ENCODE measurements around the gene ERGIC1. TPM values are rescaled to one million over a fixed set of nuclear protein-coding genes. Genes with fewer than 3 reads are reported as not detected.
A peak's percentile ranks its signal among the peaks of the same experiment; 100 is the strongest.

ERGIC1 gene
- total and polyA plus RNA-seq, 2 of the 13 experiments (the other 11 are each of a cell fraction or from before 2014, with no cell fraction given): 78.5 to 184 TPM

DNA sequence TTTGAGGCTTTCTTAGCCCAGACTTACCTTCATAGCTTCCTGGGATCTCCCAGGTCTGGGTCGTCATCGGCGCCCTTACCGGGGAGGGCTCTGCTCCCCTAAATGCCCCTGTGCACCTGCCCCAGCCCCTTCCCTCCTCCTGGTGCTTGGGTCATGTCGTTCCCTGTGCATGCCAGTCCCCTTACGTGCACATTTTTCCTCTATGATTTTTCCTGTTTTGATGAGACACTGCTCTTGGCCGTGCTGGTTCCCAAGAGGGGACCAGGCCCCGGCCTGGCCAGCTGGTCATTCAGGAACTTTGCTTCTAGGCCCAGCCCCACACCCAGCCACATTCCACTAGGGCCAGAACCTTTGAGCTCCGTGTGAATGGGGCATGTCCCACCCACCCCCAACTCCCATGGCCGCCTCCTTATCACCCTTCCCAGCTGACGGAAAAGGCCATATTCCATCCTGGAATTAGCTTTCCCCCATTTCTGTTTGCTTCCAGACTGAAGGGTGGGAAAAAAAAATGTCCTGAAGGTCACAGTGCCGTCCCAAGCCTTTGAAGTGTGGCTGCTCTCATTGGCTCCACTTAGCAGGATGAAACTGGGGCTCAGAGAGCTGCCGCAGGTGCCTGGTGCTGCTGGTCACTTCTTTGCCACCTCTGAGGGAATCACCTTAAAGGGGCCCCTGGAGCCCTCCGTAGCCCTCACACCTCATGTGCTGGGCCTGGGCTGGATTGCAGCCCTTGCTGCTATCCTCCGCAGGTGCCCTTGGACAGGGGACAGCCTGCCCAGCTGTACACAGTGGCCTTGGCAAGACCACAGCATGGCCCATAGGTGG is 25.1 kb downstream of the ERGIC1 start (continued):
- TF ChIP-seq, protein P1, sequence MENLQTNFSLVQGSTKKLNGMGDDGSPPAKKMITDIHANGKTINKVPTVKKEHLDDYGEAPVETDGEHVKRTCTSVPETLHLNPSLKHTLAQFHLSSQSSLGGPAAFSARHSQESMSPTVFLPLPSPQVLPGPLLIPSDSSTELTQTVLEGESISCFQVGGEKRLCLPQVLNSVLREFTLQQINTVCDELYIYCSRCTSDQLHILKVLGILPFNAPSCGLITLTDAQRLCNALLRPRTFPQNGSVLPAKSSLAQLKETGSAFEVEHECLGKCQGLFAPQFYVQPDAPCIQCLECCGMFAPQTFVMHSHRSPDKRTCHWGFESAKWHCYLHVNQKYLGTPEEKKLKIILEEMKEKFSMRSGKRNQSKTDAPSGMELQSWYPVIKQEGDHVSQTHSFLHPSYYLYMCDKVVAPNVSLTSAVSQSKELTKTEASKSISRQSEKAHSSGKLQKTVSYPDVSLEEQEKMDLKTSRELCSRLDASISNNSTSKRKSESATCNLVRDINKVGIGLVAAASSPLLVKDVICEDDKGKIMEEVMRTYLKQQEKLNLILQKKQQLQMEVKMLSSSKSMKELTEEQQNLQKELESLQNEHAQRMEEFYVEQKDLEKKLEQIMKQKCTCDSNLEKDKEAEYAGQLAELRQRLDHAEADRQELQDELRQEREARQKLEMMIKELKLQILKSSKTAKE (CRISPR knock-in tag; IDR thresholded peaks at IDR 0.05; ENCODE audit: borderline replicate concordance): peak; percentile 94
- TF ChIP-seq, protein P2, sequence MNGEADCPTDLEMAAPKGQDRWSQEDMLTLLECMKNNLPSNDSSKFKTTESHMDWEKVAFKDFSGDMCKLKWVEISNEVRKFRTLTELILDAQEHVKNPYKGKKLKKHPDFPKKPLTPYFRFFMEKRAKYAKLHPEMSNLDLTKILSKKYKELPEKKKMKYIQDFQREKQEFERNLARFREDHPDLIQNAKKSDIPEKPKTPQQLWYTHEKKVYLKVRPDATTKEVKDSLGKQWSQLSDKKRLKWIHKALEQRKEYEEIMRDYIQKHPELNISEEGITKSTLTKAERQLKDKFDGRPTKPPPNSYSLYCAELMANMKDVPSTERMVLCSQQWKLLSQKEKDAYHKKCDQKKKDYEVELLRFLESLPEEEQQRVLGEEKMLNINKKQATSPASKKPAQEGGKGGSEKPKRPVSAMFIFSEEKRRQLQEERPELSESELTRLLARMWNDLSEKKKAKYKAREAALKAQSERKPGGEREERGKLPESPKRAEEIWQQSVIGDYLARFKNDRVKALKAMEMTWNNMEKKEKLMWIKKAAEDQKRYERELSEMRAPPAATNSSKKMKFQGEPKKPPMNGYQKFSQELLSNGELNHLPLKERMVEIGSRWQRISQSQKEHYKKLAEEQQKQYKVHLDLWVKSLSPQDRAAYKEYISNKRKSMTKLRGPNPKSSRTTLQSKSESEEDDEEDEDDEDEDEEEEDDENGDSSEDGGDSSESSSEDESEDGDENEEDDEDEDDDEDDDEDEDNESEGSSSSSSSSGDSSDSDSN (CRISPR knock-in tag; IDR thresholded peaks at IDR 0.05): peak; percentile 56
- TF ChIP-seq, protein P3, sequence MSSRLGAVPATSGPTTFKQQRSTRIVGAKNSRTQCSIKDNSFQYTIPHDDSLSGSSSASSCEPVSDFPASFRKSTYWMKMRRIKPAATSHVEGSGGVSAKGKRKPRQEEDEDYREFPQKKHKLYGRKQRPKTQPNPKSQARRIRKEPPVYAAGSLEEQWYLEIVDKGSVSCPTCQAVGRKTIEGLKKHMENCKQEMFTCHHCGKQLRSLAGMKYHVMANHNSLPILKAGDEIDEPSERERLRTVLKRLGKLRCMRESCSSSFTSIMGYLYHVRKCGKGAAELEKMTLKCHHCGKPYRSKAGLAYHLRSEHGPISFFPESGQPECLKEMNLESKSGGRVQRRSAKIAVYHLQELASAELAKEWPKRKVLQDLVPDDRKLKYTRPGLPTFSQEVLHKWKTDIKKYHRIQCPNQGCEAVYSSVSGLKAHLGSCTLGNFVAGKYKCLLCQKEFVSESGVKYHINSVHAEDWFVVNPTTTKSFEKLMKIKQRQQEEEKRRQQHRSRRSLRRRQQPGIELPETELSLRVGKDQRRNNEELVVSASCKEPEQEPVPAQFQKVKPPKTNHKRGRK (CRISPR knock-in tag; IDR thresholded peaks at IDR 0.05): no peak
- TF ChIP-seq, protein P4, sequence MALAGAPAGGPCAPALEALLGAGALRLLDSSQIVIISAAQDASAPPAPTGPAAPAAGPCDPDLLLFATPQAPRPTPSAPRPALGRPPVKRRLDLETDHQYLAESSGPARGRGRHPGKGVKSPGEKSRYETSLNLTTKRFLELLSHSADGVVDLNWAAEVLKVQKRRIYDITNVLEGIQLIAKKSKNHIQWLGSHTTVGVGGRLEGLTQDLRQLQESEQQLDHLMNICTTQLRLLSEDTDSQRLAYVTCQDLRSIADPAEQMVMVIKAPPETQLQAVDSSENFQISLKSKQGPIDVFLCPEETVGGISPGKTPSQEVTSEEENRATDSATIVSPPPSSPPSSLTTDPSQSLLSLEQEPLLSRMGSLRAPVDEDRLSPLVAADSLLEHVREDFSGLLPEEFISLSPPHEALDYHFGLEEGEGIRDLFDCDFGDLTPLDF (CRISPR knock-in tag; IDR thresholded peaks at IDR 0.05): no peak
- TF ChIP-seq, protein P5, sequence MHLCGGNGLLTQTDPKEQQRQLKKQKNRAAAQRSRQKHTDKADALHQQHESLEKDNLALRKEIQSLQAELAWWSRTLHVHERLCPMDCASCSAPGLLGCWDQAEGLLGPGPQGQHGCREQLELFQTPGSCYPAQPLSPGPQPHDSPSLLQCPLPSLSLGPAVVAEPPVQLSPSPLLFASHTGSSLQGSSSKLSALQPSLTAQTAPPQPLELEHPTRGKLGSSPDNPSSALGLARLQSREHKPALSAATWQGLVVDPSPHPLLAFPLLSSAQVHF (CRISPR knock-in tag; IDR thresholded peaks at IDR 0.05): no peak
- TF ChIP-seq, protein P6, sequence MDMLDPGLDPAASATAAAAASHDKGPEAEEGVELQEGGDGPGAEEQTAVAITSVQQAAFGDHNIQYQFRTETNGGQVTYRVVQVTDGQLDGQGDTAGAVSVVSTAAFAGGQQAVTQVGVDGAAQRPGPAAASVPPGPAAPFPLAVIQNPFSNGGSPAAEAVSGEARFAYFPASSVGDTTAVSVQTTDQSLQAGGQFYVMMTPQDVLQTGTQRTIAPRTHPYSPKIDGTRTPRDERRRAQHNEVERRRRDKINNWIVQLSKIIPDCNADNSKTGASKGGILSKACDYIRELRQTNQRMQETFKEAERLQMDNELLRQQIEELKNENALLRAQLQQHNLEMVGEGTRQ (IDR thresholded peaks at IDR 0.05; ENCODE audit: low read depth, low read length): no peak
- TF ChIP-seq, protein P6 (CRISPR knock-in tag; IDR thresholded peaks at IDR 0.05; ENCODE audit: borderline replicate concordance): no peak
- no peak for TF ChIP-seq ZNF75D (CRISPR knock-in tag; IDR thresholded peaks at IDR 0.05; ENCODE audit: borderline replicate concordance)
- no peak; the same call in 1 of the 2 replicates for TF ChIP-seq ETV6 (CRISPR knock-in tag; conservative IDR thresholded peaks at IDR 0.05)
- TF ChIP-seq, protein P7, sequence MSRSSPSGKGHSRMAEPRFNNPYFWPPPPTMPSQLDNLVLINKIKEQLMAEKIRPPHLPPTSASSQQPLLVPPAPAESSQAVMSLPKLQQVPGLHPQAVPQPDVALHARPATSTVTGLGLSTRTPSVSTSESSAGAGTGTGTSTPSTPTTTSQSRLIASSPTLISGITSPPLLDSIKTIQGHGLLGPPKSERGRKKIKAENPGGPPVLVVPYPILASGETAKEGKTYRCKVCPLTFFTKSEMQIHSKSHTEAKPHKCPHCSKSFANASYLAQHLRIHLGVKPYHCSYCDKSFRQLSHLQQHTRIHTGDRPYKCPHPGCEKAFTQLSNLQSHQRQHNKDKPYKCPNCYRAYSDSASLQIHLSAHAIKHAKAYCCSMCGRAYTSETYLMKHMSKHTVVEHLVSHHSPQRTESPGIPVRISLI (CRISPR knock-in tag; IDR thresholded peaks at IDR 0.05; ENCODE audit: borderline replicate concordance): peak; percentile 99
- 0 out of 2 replicates have a peak, but pooled peaks have one; percentile 16 for TF ChIP-seq ZNF616 (CRISPR knock-in tag; IDR thresholded peaks at IDR 0.05; ENCODE audit: low read depth)
- TF ChIP-seq ZNF180 (CRISPR knock-in tag; IDR thresholded peaks at IDR 0.05; ENCODE audit: borderline replicate concordance, low read depth): no peak
- TF ChIP-seq ZNF138 (CRISPR knock-in tag; IDR thresholded peaks at IDR 0.05; ENCODE audit: low read depth): no peak
- no peak for TF ChIP-seq NFE2L2 (IDR thresholded peaks at IDR 0.05; ENCODE audit: low read length)
- TF ChIP-seq NR2F1 (CRISPR knock-in tag; IDR thresholded peaks at IDR 0.05): peak; percentile 74 to 89
- no peak for TF ChIP-seq SIX1 (CRISPR knock-in tag; IDR thresholded peaks at IDR 0.05; ENCODE audit: borderline replicate concordance)
